Measurements from ENCODE around the gene PPFIBP1. TPM values are rescaled to one million over a fixed set of nuclear protein-coding genes. Genes with fewer than 3 reads are reported as not detected.

Gene PPFIBP1
- total RNA-seq, 6 donors from 2014 or later = 67.5 to 129 (median 101) TPM

GRCh38 chr12:27666510-27666909, 142.5 kb downstream of the PPFIBP1 start:
- WGBS, 2 donors = 58 to 70% methylated on average over 3 of the region's 3 CpGs
- TF ChIP-seq EP300 (IDR thresholded peaks at IDR 0.05) (no peak), POLR2A (IDR thresholded peaks at IDR 0.05) (no peak), CTCF (IDR thresholded peaks at IDR 0.05) (no peak), POLR2AphosphoS5 (IDR thresholded peaks at IDR 0.05) (no peak)
- ATAC-seq (ENCODE audit: low FRiP score in 2 of 2) = no peak
- Histone ChIP-seq H3K36me3 (peaks cover 3 to 74% (median 24%) of the 10 kb centered on the region in 4 donors), H3K9me3 (no peaks in the 10 kb centered on the region), H3K4me3 (no peak overlapping the region), H3K27me3 (no peaks in the 10 kb centered on the region), H3K4me1 (no peaks in the 10 kb centered on the region), H3K27ac (no peak overlapping the region)
- DNase-seq = no peak

GRCh38 chr12:27667540-27667939, 143.5 kb downstream of the PPFIBP1 start:
- DNase-seq (peak in 1 of 2 donors; percentile 23), ATAC-seq (ENCODE audit: low FRiP score in 2 of 2) (no peak)
- Histone ChIP-seq H3K27me3 (no peaks in the 10 kb centered on the region), H3K36me3 (peaks cover 3 to 79% (median 20%) of the 10 kb centered on the region in 4 donors), H3K4me3 (no peak overlapping the region), H3K27ac (no peak overlapping the region), H3K4me1 (no peaks in the 10 kb centered on the region), H3K9me3 (no peaks in the 10 kb centered on the region)
- TF ChIP-seq CTCF (IDR thresholded peaks at IDR 0.05) (no peak), POLR2A (IDR thresholded peaks at IDR 0.05) (no peak), POLR2AphosphoS5 (IDR thresholded peaks at IDR 0.05) (no peak), EP300 (IDR thresholded peaks at IDR 0.05) (no peak)
- 82 to 90% methylated on average over 6 of the region's 6 CpGs for WGBS, 2 donors

GRCh38 chr12:27672051-27672450, 148.0 kb downstream of the PPFIBP1 start:
- H3K27ac ChIP-seq = no peak overlapping the region
- H3K4me3 ChIP-seq = no peak overlapping the region
- H3K27me3 ChIP-seq = no peaks in the 10 kb centered on the region
- H3K36me3 ChIP-seq = peaks cover 3 to 88% (median 17%) of the 10 kb centered on the region in 4 donors
- ATAC-seq (ENCODE audit: low FRiP score in 2 of 2) (no peak), DNase-seq (no peak)
- WGBS, 2 donors = 74 to 77% methylated on average over 4 of the region's 4 CpGs
- no peaks in the 10 kb centered on the region for H3K9me3 ChIP-seq
- H3K4me1 ChIP-seq = peaks cover 0 to 3% (median 0%) of the 10 kb centered on the region in 4 donors
- TF ChIP-seq CTCF (IDR thresholded peaks at IDR 0.05) (no peak), POLR2A (IDR thresholded peaks at IDR 0.05) (no peak), POLR2AphosphoS5 (IDR thresholded peaks at IDR 0.05) (no peak), EP300 (IDR thresholded peaks at IDR 0.05) (no peak)

- no peak overlapping the region for H3K4me3 ChIP-seq
- no peaks in the 10 kb centered on the region for H3K9me3 ChIP-seq
- H3K4me1 ChIP-seq = peaks cover 0 to 3% (median 0%) of the 10 kb centered on the region in 4 donors
- WGBS, 2 donors = 76 to 77% methylated on average over 1 of the region's 1 CpG
- DNase-seq (no peak), ATAC-seq (ENCODE audit: low FRiP score in 2 of 2) (peak in 1 of 2 donors; percentile 66)
- H3K27me3 ChIP-seq = no peaks in the 10 kb centered on the region
- peaks cover 2 to 88% (median 16%) of the 10 kb centered on the region in 4 donors for H3K36me3 ChIP-seq
- TF ChIP-seq CTCF (IDR thresholded peaks at IDR 0.05) (no peak), EP300 (IDR thresholded peaks at IDR 0.05) (no peak), POLR2A (IDR thresholded peaks at IDR 0.05) (no peak), POLR2AphosphoS5 (IDR thresholded peaks at IDR 0.05) (no peak)
- H3K27ac ChIP-seq = no peak overlapping the region
These were observed 148.6 kb downstream of the PPFIBP1 start for GRCh38 chr12:27672643-27673042.

- Histone ChIP-seq H3K9me3 (no peaks in the 10 kb centered on the region), H3K36me3 (peaks cover 0 to 88% (median 11%) of the 10 kb centered on the region in 4 donors), H3K4me3 (no peak overlapping the region), H3K4me1 (peaks cover 0 to 3% (median 0%) of the 10 kb centered on the region in 4 donors), H3K27me3 (no peaks in the 10 kb centered on the region), H3K27ac (no peak overlapping the region)
- TF ChIP-seq CTCF (IDR thresholded peaks at IDR 0.05) = no peak
- no peak for TF ChIP-seq POLR2A (IDR thresholded peaks at IDR 0.05)
- TF ChIP-seq POLR2AphosphoS5 (IDR thresholded peaks at IDR 0.05) = no peak
- no peak for TF ChIP-seq EP300 (IDR thresholded peaks at IDR 0.05)
- WGBS, 2 donors = 59 to 63% methylated on average over 3 of the region's 3 CpGs
- ATAC-seq (ENCODE audit: low FRiP score in 2 of 2) (no peak), DNase-seq (no peak)
These were observed 149.2 kb downstream of the PPFIBP1 start for GRCh38 chr12:27673101-27673718.

Data from upper lobe of left lung (tissue), 6 donors.